ENCODE results near the gene ADK.

DNA sequence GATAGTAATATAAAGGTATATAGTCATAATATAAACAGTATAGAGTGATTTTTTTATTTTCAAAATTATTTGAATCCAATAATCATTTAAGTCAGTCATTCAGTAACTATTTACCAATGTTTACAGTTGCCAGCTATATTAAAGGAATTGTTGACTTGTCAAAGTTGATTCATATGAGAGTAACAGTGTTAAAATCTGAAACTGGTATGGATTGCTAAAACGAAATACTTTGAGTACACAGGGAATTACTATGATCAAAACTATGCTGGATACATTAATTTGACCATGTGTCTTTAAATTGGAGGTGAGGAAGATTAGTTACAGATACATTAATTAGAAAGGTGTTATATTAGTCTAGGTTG, 282.6 kb downstream of the ADK start:
- TF ChIP-seq REST (IDR thresholded peaks at IDR 0.05; ENCODE audit: insufficient read depth in 1 of 2, low read depth in 2 of 2, low read length in 2 of 2) (no peak), SIN3A (IDR thresholded peaks at IDR 0.05; ENCODE audit: borderline replicate concordance, insufficient read depth, low read length) (no peak), TAF1 (IDR thresholded peaks at IDR 0.05; ENCODE audit: borderline replicate concordance, insufficient read depth, low read length) (no peak), POLR2AphosphoS5 (IDR thresholded peaks at IDR 0.05; ENCODE audit: low read depth, low read length) (no peak)
